ENCODE measurements around the gene FOXL2NB. TPM values are rescaled to one million over a fixed set of nuclear protein-coding genes. Genes with fewer than 3 reads are reported as not detected.

FOXL2NB gene
- total RNA-seq, result not detected in 2 replicates

DNA sequence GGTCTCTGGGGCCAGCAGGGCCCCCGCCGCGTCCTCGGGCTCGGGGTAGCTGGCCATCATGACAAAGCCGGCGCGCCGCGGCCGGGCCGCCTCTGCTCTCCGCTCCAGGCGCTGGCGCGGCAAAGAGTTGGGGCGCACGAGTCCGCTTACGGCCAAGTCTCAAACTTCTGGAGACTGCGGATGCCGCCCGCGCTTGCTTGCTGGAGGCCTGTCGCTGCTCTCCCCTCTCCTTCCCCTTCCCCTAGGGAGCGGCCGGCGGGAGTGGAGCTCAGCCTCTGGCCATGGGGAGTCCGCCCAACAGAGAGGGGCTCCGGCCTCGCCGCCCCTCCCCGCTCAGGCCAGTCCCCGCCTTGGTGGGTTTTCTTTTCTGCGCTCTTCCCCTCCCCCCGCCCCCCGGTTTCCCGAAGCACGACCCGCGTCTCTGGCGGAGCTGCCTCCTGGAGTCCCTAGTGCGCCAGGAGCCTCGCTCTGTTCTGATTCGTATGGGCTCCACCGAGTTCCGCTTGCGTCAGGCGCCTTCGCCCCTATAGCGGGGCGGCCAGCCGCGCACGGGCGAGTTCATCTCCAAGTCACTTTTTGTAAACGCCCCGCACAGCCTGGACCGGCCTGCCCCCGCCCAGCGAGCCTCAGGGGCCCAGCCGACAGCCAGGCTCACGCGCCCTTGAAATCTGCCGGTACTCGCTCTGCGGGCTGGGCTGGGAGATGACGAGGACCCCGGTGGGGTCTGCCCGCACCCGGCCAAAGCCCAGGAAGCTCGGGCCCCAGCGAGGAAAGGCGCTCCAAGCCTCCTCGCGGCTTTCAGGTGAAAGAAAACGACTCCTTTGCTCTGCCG, at the start of gene FOXL2NB, which contains the start of gene FOXL2:
FOXL2NB (plus strand) TSS at position 555 of the 832 bp plus-strand sequence; CDS start at position 703, 148 bp downstream.
FOXL2 (minus strand) TSS at position 475 of the 832 bp plus-strand sequence; CDS start at position 60, 415 bp downstream.

Other genes starting within 250 kb of the FOXL2NB start
- 11.2 and 30.6 TPM in 2 replicates for gene PIK3CB, start 112.3 kb upstream of the FOXL2NB start, total RNA-seq
- under 0.01 TPM in 1 of 2 replicates, not detected in the other for gene FOXL2, start 80 bp upstream of the FOXL2NB start, total RNA-seq
- not detected in 2 replicates for gene PRR23A, start 59.1 kb downstream of the FOXL2NB start, total RNA-seq
- not detected in 2 replicates for gene PRR23B, start 73.7 kb downstream of the FOXL2NB start, total RNA-seq
- gene PRR23C, start 97.7 kb downstream of the FOXL2NB start, total RNA-seq, result not detected in 2 replicates

All from bladder microvascular endothelial cell (primary cell).